ENCODE data around the gene PCDH9.

- TF ChIP-seq EZH2phosphoT487 (IDR thresholded peaks at IDR 0.05; ENCODE audit: insufficient read depth, low read depth) (no peak), EZH2 (IDR thresholded peaks at IDR 0.05; ENCODE audit: insufficient read depth, poor library complexity, severe bottlenecking) (no peak)
These were observed 617.2 kb downstream of the PCDH9 start for GRCh38 chr13:66612983-66613382.
